HG02840 (cell line): ENCODE results near the gene BRICD5.

Experiments
- ATAC-seq: cut with Tn5 transposase; IDR thresholded peaks from one replicate; pipeline ENCODE4 v1.9.1; 2021; ENCODE audit warnings: mild to moderate bottlenecking, moderate library complexity, moderate number of reproducible peaks; ENCODE audit not compliant: unreplicated experiment, low FRiP score

Gene BRICD5

DNA sequence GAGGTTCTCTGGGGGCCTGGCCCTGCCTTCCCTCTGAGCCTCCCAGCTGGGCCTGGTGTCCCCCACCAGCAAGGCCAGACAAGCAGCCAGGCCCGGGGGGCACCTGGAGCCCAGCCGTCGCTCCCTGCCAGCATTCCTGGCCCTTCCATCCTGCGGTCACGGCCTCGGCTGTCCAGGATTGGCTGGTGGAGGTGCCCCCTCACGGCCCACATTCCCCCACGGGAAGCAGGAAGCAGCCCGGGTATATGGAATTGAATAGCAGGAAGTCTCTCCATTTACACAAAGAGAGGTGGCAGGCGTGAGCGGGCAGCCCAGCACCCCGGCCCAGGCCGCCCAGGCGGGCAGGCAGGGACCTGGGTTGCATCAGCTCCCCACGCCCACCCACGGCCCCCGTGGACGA is 40.6 kb downstream of the BRICD5 start:
- no peak for ATAC-seq

DNA sequence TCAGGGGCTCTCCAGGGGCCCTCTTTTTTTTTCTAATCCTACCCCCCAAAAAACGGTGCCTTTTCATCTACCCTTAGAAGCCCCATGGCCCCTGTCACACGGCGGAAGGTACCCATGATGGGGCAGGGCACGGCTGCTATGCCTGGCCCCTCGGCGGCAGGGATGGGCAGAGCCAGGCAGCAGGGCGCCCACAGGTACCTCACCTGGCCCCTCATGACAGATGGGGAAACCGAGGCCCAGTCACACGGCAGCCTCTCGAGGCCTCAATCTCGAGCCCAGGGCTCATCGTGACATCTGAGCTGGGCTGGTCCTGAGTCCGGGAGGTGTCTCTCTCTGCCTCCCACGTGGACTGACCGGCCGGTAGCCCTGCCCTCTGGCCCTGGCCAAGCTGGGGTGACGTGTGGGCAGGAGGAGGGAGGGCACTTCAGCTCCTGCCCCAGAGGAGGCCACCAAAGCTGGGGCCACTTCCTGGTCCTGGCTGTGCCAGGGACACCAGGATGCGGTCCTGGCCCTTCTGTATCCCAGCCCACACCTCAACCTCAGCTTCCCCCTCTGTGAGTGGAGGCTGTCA is 43.5 kb downstream of the BRICD5 start:
- ATAC-seq, result no peak

DNA sequence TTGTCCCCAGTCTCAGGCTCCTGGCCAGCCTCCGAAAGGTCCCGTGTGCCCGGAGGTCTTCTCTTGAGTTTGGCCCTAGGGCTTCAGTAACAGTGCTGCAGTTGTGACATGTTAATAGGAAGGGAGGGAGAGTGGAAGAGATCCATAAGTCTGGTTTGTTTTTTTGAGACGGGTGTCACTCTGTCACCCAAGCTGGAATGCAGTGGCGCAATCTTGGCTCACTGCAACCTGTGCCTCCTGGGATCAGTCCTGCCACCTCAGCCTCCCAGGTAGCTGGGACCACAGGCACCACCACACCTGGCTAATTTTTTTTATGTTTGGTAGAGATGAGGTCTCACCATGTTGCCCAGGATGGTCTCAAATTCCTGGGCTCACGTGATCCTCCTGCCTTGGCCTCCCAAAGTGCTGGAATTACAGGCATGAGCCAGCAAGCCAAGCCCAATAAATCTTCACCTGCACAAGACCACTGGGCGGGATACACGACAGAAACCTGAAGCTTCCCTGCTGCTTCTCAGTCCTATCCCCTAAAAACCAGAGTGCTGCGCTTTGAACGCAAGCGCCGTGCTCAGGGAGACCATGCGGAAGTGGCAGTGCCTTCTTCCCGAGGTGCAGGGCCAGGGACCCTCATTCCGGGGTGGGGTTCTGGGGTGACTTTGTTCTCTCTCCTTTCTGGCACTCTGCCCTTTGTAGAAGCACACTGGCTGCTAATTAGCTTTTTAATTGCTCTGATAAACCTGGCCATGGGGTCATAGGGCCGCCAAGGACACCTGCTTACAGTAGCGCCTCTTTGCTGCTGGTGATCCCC is 44.2 kb downstream of the BRICD5 start:
- ATAC-seq, result no peak

DNA sequence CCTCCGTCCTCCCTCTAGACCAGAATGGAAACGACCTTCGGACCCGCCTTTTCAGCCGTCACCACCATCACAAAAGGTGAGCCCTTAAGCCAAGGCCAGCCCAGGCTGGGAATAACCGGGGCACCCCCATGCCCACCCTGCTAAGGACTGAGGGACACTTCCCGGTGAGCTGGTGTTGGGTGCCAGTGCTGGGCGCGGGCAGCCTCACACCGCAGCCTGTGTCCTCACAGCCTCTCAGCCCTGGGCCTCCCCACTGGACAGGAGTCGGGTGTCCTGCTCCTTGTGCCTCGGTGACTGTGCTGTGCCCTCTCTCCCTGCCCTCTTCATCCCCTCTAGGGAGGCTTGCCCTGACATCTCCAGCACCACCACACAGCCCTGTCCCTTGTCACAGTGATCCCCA is 44.8 kb downstream of the BRICD5 start:
- no peak for ATAC-seq

DNA sequence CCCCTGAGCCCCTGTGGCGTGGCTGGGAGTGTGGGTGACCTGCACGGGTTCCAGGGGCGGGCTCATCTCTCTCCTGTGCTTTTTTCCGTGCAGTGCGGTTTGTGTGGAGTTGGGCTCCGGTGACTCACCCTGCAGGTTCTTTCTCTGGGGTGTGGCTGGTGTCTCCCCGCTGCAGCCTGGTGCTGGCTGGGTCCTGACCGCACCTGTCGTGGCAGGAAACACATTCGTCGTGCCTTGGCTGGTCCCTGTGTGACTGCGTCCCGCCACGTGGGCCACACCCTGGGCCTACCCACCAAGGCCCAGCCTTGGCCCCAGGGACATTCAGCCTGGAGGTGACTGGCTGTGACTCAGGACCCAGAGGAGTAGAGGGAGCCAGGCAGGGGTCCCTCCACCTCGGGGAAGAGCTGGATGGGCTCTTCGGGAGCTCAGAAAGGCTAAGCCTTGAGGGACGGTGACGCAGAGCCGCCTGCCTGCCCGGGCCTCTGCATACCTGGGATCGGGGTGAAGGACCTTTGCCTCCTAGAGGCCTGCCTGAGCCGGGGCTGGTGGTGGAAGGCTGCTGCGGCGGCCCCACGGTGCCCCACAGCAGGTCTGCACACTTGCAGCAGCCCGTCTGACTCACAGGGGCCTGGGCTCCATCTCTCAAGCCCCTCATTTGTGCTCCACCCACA is 47.3 kb downstream of the BRICD5 start:
- no peak for ATAC-seq

- no peak for ATAC-seq
These were observed 48.0 kb downstream of the BRICD5 start for GRCh38 chr16:2162676-2163118.

GRCh38 chr16:2161911-2162310 is 48.8 kb downstream of the BRICD5 start:
- ATAC-seq, result no peak

DNA sequence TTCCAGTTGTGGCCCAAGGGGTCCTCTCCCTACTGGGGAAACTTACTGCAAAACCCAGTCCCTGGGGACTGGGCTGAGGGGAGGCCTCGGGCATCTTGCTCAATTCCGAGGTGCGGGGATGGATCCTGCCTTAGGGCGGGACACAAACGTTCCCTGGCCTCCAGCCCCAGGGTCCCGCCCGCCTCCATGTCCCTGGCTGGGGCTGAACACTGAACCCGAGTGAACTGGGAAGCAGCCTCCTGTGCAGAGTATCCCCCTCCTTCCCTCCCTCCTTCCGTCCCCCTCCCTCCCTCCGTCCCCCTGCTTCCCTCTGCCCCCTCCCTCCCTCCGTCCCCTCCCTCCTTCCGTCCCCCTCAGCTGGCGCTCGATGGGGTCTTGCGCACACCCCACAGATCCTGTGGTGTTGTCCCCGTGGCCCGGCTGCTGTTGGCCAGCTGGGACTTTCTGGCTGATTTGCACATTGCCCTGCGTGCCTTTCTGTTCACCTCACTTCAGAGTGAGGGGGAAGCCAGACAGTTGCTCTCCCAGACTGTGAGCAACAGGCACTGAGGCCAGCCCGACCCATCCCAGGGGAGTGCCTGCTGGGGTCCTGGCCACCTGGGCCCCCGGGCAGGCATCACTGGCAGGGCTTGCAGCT is 49.6 kb downstream of the BRICD5 start:
- ATAC-seq, result no peak
